AG08396 (cell line): ENCODE measurements around the gene REPIN1.
A peak's percentile ranks its signal among the peaks of the same experiment; 100 is the strongest.

Experiments
- DNase-seq: peaks from one replicate; pipeline ENCODE4 v3.0.0; 2012; ENCODE audit warnings: low spot score, mixed read lengths

Gene REPIN1

GRCh38 chr7:150407588-150408392 is 39.2 kb downstream of the REPIN1 start:
- DNase-seq = no peak

GRCh38 chr7:150408393-150409299 is 40.0 kb downstream of the REPIN1 start:
- DNase-seq = no peak

GRCh38 chr7:150409300-150410030 is 40.8 kb downstream of the REPIN1 start:
- no peak for DNase-seq

GRCh38 chr7:150410131-150410530 is 41.5 kb downstream of the REPIN1 start:
- no peak for DNase-seq

- DNase-seq = no peak
These were observed 42.2 kb downstream of the REPIN1 start for GRCh38 chr7:150410680-150411346.

- DNase-seq = no peak
These were observed 43.0 kb downstream of the REPIN1 start for GRCh38 chr7:150411606-150412005.

- DNase-seq = no peak
These were observed 43.4 kb downstream of the REPIN1 start for GRCh38 chr7:150412016-150412415.

GRCh38 chr7:150412518-150413488 is 44.2 kb downstream of the REPIN1 start:
- no peak for DNase-seq

GRCh38 chr7:150413640-150414081 is 45.0 kb downstream of the REPIN1 start:
- DNase-seq = no peak

GRCh38 chr7:150415161-150416153 is 46.8 kb downstream of the REPIN1 start:
- DNase-seq = no peak

- DNase-seq = no peak
These were observed 48.6 kb downstream of the REPIN1 start for GRCh38 chr7:150417239-150417638.

GRCh38 chr7:150417863-150418262 is 49.2 kb downstream of the REPIN1 start:
- no peak for DNase-seq

- no peak for DNase-seq
These were observed 51.6 kb downstream of the REPIN1 start for GRCh38 chr7:150420242-150420641.

- peak; percentile 88 for DNase-seq
These were observed 52.5 kb downstream of the REPIN1 start for GRCh38 chr7:150420987-150421674.

GRCh38 chr7:150421831-150422230 is 53.2 kb downstream of the REPIN1 start:
- no peak for DNase-seq
